PC-9 (cell line): Measurements from ENCODE around the gene DFFA. TPM values are rescaled to one million over a fixed set of nuclear protein-coding genes. Genes with fewer than 3 reads are reported as not detected.
"Not testable (repeated sequence)": the region's sequence is repeated elsewhere in the genome, so short reads cannot be mapped to it uniquely, and the experiment has no call there.

ENCODE experiments used
- BruUV-seq: library from RNA; stranded (reverse); fragments of 400-500 nt; replicated peaks from 2 replicates; lab custom pipeline; 2021; lab: Mats Ljungman, UMichigan
- CTCF ChIA-PET: fragments of 300-600 bp; sonication (Branson Sonifier 250); formaldehyde crosslinking; loops from one replicate; lab custom pipeline; 2022; ENCODE audit warnings: antibody characterized with exemption; lab: Charles Lee
- POLR2A ChIA-PET: fragments of 300-600 bp; sonication (Branson Sonifier 250); formaldehyde crosslinking; loops from one replicate; lab custom pipeline; 2022; ENCODE audit warnings: antibody characterized with exemption; ENCODE audit not compliant: unreplicated experiment; lab: Charles Lee
- DNase-seq, 2 experiments: peaks; one replicate each; pipeline versions ENCODE4 v3.0.0 to v3.0.0-alpha.2; 2015 to 2022; ENCODE audit warnings: mixed read lengths in 1 of 2
- H2AFZ ChIP-seq: fragments of 200-600 bp; sonication (generic); 2 replicates; pipeline ENCODE4 v1.8.1; 2017; ENCODE audit warnings: antibody characterized with exemption
- H3F3A ChIP-seq: fragments of 200-600 bp; sonication (generic); 2 replicates; pipeline ENCODE4 v1.8.1; 2017; ENCODE audit warnings: antibody characterized with exemption, mild to moderate bottlenecking, low read depth; ENCODE audit not compliant: insufficient read depth
- H3K27ac ChIP-seq: fragments of 200-600 bp; sonication (generic); 2 replicates; pipeline ENCODE4 v1.6.1; 2016; ENCODE audit warnings: mixed run types
- H3K27me3 ChIP-seq: fragments of 200-600 bp; sonication (generic); 2 replicates; pipeline ENCODE4 v1.6.1; 2016; ENCODE audit warnings: low read depth, mixed run types; ENCODE audit not compliant: insufficient read depth
- H3K36me3 ChIP-seq: fragments of 200-600 bp; sonication (generic); 2 replicates; pipeline ENCODE4 v1.6.1; 2016; ENCODE audit warnings: low read depth, mixed run types
- H3K4me1 ChIP-seq: fragments of 200-600 bp; sonication (generic); replicated peaks from 2 replicates; pipeline ENCODE4 v1.6.1; 2016; ENCODE audit warnings: mixed run types; ENCODE audit not compliant: insufficient read depth
- H3K4me2 ChIP-seq: fragments of 200-600 bp; sonication (generic); 2 replicates; pipeline ENCODE4 v1.6.1; 2017; ENCODE audit warnings: mixed run types
- H3K4me3 ChIP-seq: fragments of 200-600 bp; sonication (generic); 2 replicates; pipeline ENCODE4 v1.6.1; 2016; ENCODE audit warnings: mixed run types
- H3K79me2 ChIP-seq: fragments of 200-600 bp; sonication (generic); 2 replicates; pipeline ENCODE4 v1.6.1; 2017; ENCODE audit warnings: low read depth, mixed run types
- H3K9me2 ChIP-seq: fragments of 200-600 bp; sonication (generic); 2 replicates; pipeline ENCODE4 v1.8.1; 2017; ENCODE audit warnings: mild to moderate bottlenecking; ENCODE audit not compliant: insufficient read depth
- H3K9me3 ChIP-seq: fragments of 200-600 bp; sonication (generic); 2 replicates; pipeline ENCODE4 v1.8.1; 2016; ENCODE audit warnings: low read depth; ENCODE audit not compliant: insufficient read depth
- H4K20me1 ChIP-seq: fragments of 200-600 bp; sonication (generic); 2 replicates; pipeline ENCODE4 v1.8.1; 2017; ENCODE audit not compliant: insufficient read depth
- CTCF ChIP-seq: fragments of 200-600 bp; sonication (generic); conservative IDR thresholded peaks from 2 replicates; pipeline ENCODE4 v1.6.1; 2017; ENCODE audit warnings: mixed run types, antibody characterized with exemption, mild to moderate bottlenecking, moderate library complexity
- EZH2 ChIP-seq: fragments of 200-600 bp; sonication (generic); IDR thresholded peaks from 2 replicates; pipeline ENCODE4 v1.8.0; 2017; ENCODE audit warnings: antibody characterized with exemption, low read depth
- intact Hi-C: fragments of 100-400 bp; cut with micrococcal nuclease; formaldehyde crosslinking; loops from one replicate; pipeline ENCODE4 v1.10.0; 2022; ENCODE audit not compliant: unreplicated experiment
- total RNA-seq: library from RNA; stranded (reverse); gene quantifications from 2 replicates; pipeline ENCODE4 v1.2.3, GENCODE V29; 2021

DFFA gene
- total RNA-seq, 1 experiment from 2014 or later: 35.2 TPM

- TF ChIP-seq EZH2 (no peak), CTCF (no peak)
- intact Hi-C loops: no loop called here
- H3K27me3 ChIP-seq: no peaks in the 10 kb centered on the region
- H3K9me2 ChIP-seq: no peaks in the 10 kb centered on the region
- ChIA-PET CTCF (no interaction called here), POLR2A (interaction anchor here (0.6 kb wide), 2 partner anchors 15 to 589 kb away, joined by 3 to 5 read pairs; no protein-coding TSS in a partner anchor)
- no peak overlapping the region for H3K4me2 ChIP-seq
- peaks cover 24% of the 10 kb centered on the region for H3F3A ChIP-seq
- H3K4me3 ChIP-seq: no peak overlapping the region
- no peak overlapping the region for H2AFZ ChIP-seq
- peaks cover 28% of the 10 kb centered on the region for H4K20me1 ChIP-seq
- no peak overlapping the region for H3K27ac ChIP-seq
- peaks cover 28% of the 10 kb centered on the region for H3K4me1 ChIP-seq
- peaks cover 57% of the 10 kb centered on the region for H3K79me2 ChIP-seq
- BruUV-seq: no TSS peak
- no peaks in the 10 kb centered on the region for H3K9me3 ChIP-seq
- no peaks in the 10 kb centered on the region for H3K36me3 ChIP-seq
- no peak for DNase-seq
These were observed 36.2 kb upstream of the DFFA start for GRCh38 chr1:10508511-10508951.

GRCh38 chr1:10507111-10507879 lies 35.0 kb upstream of the DFFA start:
- POLR2A ChIA-PET: interaction anchor here (0.6 to 0.7 kb wide), 2 partner anchors 153 to 1129 kb away, joined by 3 read pairs; no protein-coding TSS in a partner anchor

GRCh38 chr1:10506677-10507047 lies 34.3 kb upstream of the DFFA start:
- CTCF ChIA-PET: interaction anchor here (0.6 to 1.2 kb wide), 2 partner anchors 13 to 277 kb away, joined by 5 to 10 read pairs; no protein-coding TSS in a partner anchor
- intact Hi-C loops: no loop called here
- Histone ChIP-seq H3K4me3 (no peak overlapping the region), H3K9me3 (no peaks in the 10 kb centered on the region), H3K4me1 (peaks cover 27% of the 10 kb centered on the region), H4K20me1 (peaks cover 33% of the 10 kb centered on the region), H3K79me2 (peaks cover 38% of the 10 kb centered on the region), H3K27me3 (no peaks in the 10 kb centered on the region), H2AFZ (no peak overlapping the region), H3K9me2 (no peaks in the 10 kb centered on the region), H3K36me3 (no peaks in the 10 kb centered on the region), H3K4me2 (no peak overlapping the region), H3K27ac (no peak overlapping the region), H3F3A (peaks cover 24% of the 10 kb centered on the region)
- no TSS peak for BruUV-seq
- TF ChIP-seq EZH2 (no peak), CTCF (no peak)
- no peak for DNase-seq
- POLR2A ChIA-PET: no interaction called here

More at GRCh38 chr1:10507111-10507879, 35.0 kb upstream of the DFFA start:
- H3F3A ChIP-seq: peaks cover 24% of the 10 kb centered on the region
- BruUV-seq: no TSS peak
- intact Hi-C loops: no loop called here
- no peaks in the 10 kb centered on the region for H3K36me3 ChIP-seq
- TF ChIP-seq CTCF (peak; percentile 79), EZH2 (no peak)
- DNase-seq: peak; percentile 45 to 49
- CTCF ChIA-PET: interaction anchor here (0.5 to 1.2 kb wide), 5 partner anchors 13 to 561 kb away, joined by 3 to 7 read pairs (median 5); no protein-coding TSS in a partner anchor
- peaks cover 33% of the 10 kb centered on the region for H4K20me1 ChIP-seq
- no peaks in the 10 kb centered on the region for H3K9me2 ChIP-seq
- no peak overlapping the region for H3K4me3 ChIP-seq
- H3K9me3 ChIP-seq: no peaks in the 10 kb centered on the region
- peaks cover 28% of the 10 kb centered on the region for H3K4me1 ChIP-seq
- no peak overlapping the region for H3K4me2 ChIP-seq
- H3K79me2 ChIP-seq: peaks cover 45% of the 10 kb centered on the region
- H3K27me3 ChIP-seq: no peaks in the 10 kb centered on the region
- no peak overlapping the region for H3K27ac ChIP-seq
- no peak overlapping the region for H2AFZ ChIP-seq

- Histone ChIP-seq H4K20me1 (peaks cover 28% of the 10 kb centered on the region), H3F3A (peaks cover 24% of the 10 kb centered on the region), H3K79me2 (peaks cover 33% of the 10 kb centered on the region), H3K4me1 (peaks cover 22% of the 10 kb centered on the region)
- H3K27ac ChIP-seq, DNase-seq, H3K4me3 ChIP-seq, H3K36me3 ChIP-seq, intact Hi-C loops, H3K27me3 ChIP-seq, H3K9me2 ChIP-seq, BruUV-seq, H3K9me3 ChIP-seq, H2AFZ ChIP-seq, H3K4me2 ChIP-seq: not testable (repeated sequence)
- ChIA-PET CTCF (interaction anchor here (0.6 kb wide), 2 partner anchors 277 to 647 kb away, joined by 4 to 10 read pairs; no protein-coding TSS in a partner anchor), POLR2A (interaction anchor here (0.7 kb wide), 1 partner anchor 451 kb away, joined by 20 read pairs; no protein-coding TSS in a partner anchor)
These were observed 33.8 kb upstream of the DFFA start for GRCh38 chr1:10506046-10506676.
